Parathyroid adenoma (tissue), 2 donors: Measurements from ENCODE around the gene LRRTM3.

ENCODE experiments used
- H2AFZ ChIP-seq: fragments of 300-600 bp; sonication (generic); one replicate; pipeline ENCODE4 v1.7.0; 2017; ENCODE audit warnings: antibody characterized with exemption, mild to moderate bottlenecking
- H3K27ac ChIP-seq: fragments of 300-600 bp; sonication (generic); one replicate; pipeline ENCODE4 v1.7.0; 2017
- H3K27me3 ChIP-seq: fragments of 300-600 bp; sonication (generic); one replicate; pipeline ENCODE4 v1.7.0; 2017; ENCODE audit warnings: low read length; ENCODE audit not compliant: control insufficient read depth, insufficient read depth
- H3K36me3 ChIP-seq: fragments of 300-600 bp; sonication (generic); one replicate; pipeline ENCODE4 v1.7.0; 2017; ENCODE audit warnings: low read length; ENCODE audit not compliant: control insufficient read depth, insufficient read depth
- H3K4me1 ChIP-seq: fragments of 300-600 bp; sonication (generic); one replicate; pipeline ENCODE4 v1.7.0; 2017; ENCODE audit warnings: control low read depth
- H3K4me2 ChIP-seq: fragments of 300-600 bp; sonication (generic); one replicate; pipeline ENCODE4 v1.7.0; 2017; ENCODE audit warnings: low read length
- H3K4me3 ChIP-seq: fragments of 300-600 bp; sonication (generic); one replicate; pipeline ENCODE4 v1.7.0; 2017; ENCODE audit warnings: low read depth, low read length
- H3K79me2 ChIP-seq: fragments of 300-600 bp; sonication (generic); one replicate; pipeline ENCODE4 v1.7.0; 2017; ENCODE audit warnings: control low read depth
- H3K9ac ChIP-seq: fragments of 300-600 bp; sonication (generic); one replicate; pipeline ENCODE4 v1.7.0; 2017; ENCODE audit warnings: mild to moderate bottlenecking
- H3K9me3 ChIP-seq: fragments of 300-600 bp; sonication (generic); one replicate; pipeline ENCODE4 v1.7.0; 2017; ENCODE audit warnings: low read length; ENCODE audit not compliant: control insufficient read depth
- TF ChIP-seq, protein P1 (sequence below): fragments of 300-600 bp; sonication (generic); IDR thresholded peaks from one replicate; pipeline ENCODE4 v1.7.0; 2017; ENCODE audit warnings: antibody characterized with exemption, mild to moderate bottlenecking
- donor health status: primary hyperparathyroidism.

The LRRTM3 gene

DNA sequence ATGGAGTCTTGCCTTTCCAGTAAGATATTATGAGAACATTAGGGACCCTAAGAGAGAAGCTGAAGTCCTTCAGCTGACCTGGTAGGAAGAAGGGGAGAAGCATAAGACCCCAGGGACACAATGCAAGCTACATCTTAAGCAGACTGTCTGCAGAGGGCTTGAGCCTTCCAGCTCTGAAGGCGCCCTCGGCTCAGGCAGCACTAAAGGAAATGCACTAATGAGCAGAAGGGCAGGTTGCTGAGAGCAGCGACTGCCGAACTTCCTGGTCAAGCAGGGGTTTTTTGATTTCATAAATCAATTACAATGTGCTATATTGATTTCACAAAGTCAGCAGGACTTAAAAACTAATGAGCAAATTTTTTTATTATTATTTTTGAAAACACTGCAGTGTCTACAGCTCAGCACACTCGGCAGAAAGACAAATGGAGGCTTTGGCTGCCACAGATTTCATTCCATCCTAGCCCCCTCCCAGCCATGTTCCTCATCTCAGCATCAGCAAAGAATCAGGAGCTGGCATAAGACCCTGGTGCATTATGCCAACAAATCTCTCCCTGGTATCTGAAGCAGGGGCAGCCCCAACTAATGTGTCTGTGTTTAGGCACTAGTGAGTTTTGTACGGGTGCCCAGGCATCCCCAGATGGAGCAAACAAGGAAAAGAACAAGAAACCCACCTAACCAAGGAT is 57.1 kb downstream of the LRRTM3 start:
- TF ChIP-seq, protein P1, sequence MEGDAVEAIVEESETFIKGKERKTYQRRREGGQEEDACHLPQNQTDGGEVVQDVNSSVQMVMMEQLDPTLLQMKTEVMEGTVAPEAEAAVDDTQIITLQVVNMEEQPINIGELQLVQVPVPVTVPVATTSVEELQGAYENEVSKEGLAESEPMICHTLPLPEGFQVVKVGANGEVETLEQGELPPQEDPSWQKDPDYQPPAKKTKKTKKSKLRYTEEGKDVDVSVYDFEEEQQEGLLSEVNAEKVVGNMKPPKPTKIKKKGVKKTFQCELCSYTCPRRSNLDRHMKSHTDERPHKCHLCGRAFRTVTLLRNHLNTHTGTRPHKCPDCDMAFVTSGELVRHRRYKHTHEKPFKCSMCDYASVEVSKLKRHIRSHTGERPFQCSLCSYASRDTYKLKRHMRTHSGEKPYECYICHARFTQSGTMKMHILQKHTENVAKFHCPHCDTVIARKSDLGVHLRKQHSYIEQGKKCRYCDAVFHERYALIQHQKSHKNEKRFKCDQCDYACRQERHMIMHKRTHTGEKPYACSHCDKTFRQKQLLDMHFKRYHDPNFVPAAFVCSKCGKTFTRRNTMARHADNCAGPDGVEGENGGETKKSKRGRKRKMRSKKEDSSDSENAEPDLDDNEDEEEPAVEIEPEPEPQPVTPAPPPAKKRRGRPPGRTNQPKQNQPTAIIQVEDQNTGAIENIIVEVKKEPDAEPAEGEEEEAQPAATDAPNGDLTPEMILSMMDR, result no peak
- H3K9ac ChIP-seq, result no peak overlapping the region
- no peak overlapping the region for H2AFZ ChIP-seq
- H3K36me3 ChIP-seq, result no peaks in the 10 kb centered on the region
- no peaks in the 10 kb centered on the region for H3K4me1 ChIP-seq
- H3K27ac ChIP-seq, result no peak overlapping the region
- H3K79me2 ChIP-seq, result no peaks in the 10 kb centered on the region
- H3K4me3 ChIP-seq, result no peak overlapping the region
- no peaks in the 10 kb centered on the region for H3K9me3 ChIP-seq
- H3K4me2 ChIP-seq, result no peak overlapping the region
- no peaks in the 10 kb centered on the region for H3K27me3 ChIP-seq

DNA sequence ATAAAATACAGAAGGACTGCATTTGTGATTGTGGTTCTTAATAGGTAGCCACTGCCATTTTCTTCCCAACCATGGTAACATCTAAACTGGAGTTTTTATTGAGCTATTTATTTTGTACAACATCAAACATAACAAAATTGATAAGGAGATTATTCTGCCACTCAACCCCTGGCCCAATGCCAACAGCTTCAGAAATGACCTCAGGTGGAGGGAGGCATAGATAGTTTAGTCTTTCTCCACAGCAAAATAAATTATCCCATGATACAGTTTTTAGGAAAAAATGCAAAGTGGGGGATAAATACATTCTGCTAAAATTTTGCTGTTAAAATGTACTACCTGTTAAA is 57.6 kb downstream of the LRRTM3 start:
- Histone ChIP-seq H2AFZ (no peak overlapping the region), H3K79me2 (no peaks in the 10 kb centered on the region), H3K4me2 (no peak overlapping the region), H3K4me1 (no peaks in the 10 kb centered on the region), H3K4me3 (no peak overlapping the region), H3K27ac (no peak overlapping the region), H3K9ac (no peak overlapping the region), H3K36me3 (no peaks in the 10 kb centered on the region), H3K27me3 (no peaks in the 10 kb centered on the region), H3K9me3 (no peaks in the 10 kb centered on the region)
- TF ChIP-seq, protein P1, result no peak

DNA sequence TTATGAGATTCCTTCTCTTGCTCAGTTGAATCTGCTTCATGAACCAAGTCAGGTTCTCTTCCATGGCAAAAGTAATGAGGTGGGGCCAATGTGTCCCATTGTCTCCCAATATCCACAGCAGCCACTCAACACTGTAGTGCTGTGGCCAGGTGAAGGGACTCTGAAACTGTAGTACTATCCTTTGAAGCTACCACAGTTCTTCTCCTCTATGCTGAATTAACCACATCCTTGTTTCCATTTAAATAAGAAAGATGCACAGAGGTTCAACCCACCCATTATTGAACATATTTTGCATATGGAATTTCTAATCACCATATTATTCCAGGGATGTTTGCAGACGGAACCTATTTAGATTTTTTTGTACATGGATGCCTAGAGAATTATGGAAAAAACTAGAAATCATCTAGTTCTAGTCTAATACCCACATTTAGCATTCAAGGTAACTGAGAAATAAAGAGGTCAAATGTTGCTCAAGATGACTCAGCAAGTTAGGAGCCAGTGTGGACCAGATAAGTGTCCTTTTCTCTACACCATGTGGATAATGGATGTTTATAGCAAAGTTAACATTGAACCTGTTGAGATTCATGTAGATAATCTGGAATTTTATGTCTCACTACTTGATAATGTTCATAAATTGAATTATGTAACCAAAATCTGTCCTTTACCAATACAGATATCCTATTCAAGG is 64.5 kb downstream of the LRRTM3 start:
- Histone ChIP-seq H3K27ac (no peak overlapping the region), H3K9ac (no peak overlapping the region), H3K4me1 (no peaks in the 10 kb centered on the region), H3K79me2 (no peaks in the 10 kb centered on the region), H3K27me3 (no peaks in the 10 kb centered on the region), H2AFZ (no peak overlapping the region), H3K9me3 (no peaks in the 10 kb centered on the region), H3K4me2 (no peak overlapping the region), H3K4me3 (no peak overlapping the region), H3K36me3 (no peaks in the 10 kb centered on the region)
- TF ChIP-seq, protein P1, result no peak

DNA sequence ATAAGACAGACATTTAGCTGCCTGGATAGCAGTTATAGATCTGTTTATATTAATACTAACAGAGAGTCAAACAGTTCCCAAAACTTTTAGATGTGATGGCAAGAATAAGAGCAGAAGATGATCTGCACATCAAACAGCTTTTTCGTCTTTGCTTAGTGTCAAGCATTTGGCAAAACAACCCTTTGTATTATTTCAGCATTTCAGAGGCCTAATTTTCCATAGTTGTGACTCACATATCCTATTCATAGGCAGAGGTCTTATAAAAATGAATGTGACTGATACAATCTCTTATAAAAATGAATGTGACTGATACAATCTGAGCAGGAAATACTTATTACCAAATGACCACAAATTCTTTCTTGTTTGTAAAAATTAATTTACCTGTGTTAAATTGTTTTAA is 71.2 kb downstream of the LRRTM3 start:
- H3K4me2 ChIP-seq, result no peak overlapping the region
- H3K27me3 ChIP-seq, result no peaks in the 10 kb centered on the region
- no peak overlapping the region for H3K27ac ChIP-seq
- no peaks in the 10 kb centered on the region for H3K79me2 ChIP-seq
- no peaks in the 10 kb centered on the region for H3K36me3 ChIP-seq
- H3K4me3 ChIP-seq, result no peak overlapping the region
- no peaks in the 10 kb centered on the region for H3K4me1 ChIP-seq
- no peaks in the 10 kb centered on the region for H3K9me3 ChIP-seq
- TF ChIP-seq, protein P1, result no peak
- H2AFZ ChIP-seq, result no peak overlapping the region
- no peak overlapping the region for H3K9ac ChIP-seq
